ENCODE measurements around the gene GALNT14.

DNA sequence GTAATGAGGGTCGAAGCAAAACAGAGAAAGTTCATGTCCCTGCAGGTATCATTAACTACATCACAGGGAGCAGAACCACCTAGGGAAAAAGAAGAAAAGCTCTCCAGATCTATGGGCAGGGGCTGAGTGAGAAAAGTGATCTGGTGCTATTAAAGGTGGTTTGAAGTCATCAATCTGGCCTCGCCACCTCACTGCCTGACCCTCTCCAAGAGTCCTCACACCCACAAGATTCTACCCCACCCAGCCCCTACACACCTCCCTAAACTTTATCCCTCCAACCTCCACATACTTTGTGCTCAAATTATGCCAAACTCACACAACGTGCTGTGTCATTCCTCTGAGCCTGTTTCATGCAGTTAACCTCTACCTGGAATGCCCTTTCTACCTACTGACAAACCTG lies 2.2 kb downstream of the GALNT14 start:
- TF ChIP-seq POLR2AphosphoS5 (IDR thresholded peaks at IDR 0.05), result no peak
- TF ChIP-seq, protein P1, sequence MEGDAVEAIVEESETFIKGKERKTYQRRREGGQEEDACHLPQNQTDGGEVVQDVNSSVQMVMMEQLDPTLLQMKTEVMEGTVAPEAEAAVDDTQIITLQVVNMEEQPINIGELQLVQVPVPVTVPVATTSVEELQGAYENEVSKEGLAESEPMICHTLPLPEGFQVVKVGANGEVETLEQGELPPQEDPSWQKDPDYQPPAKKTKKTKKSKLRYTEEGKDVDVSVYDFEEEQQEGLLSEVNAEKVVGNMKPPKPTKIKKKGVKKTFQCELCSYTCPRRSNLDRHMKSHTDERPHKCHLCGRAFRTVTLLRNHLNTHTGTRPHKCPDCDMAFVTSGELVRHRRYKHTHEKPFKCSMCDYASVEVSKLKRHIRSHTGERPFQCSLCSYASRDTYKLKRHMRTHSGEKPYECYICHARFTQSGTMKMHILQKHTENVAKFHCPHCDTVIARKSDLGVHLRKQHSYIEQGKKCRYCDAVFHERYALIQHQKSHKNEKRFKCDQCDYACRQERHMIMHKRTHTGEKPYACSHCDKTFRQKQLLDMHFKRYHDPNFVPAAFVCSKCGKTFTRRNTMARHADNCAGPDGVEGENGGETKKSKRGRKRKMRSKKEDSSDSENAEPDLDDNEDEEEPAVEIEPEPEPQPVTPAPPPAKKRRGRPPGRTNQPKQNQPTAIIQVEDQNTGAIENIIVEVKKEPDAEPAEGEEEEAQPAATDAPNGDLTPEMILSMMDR (IDR thresholded peaks at IDR 0.05), result no peak

All from suprapubic skin (tissue), 3 donors.